DMS53 treated with DMSO at 0.1 percent for 48 hours (cell line): Measurements from ENCODE around the gene SREBF1.

Source experiments
- DNase-seq: peaks from one replicate; lab custom pipeline; 2025; ENCODE audit not compliant: unreplicated experiment; lab: John Stamatoyannopoulos, UW

SREBF1 gene

DNA sequence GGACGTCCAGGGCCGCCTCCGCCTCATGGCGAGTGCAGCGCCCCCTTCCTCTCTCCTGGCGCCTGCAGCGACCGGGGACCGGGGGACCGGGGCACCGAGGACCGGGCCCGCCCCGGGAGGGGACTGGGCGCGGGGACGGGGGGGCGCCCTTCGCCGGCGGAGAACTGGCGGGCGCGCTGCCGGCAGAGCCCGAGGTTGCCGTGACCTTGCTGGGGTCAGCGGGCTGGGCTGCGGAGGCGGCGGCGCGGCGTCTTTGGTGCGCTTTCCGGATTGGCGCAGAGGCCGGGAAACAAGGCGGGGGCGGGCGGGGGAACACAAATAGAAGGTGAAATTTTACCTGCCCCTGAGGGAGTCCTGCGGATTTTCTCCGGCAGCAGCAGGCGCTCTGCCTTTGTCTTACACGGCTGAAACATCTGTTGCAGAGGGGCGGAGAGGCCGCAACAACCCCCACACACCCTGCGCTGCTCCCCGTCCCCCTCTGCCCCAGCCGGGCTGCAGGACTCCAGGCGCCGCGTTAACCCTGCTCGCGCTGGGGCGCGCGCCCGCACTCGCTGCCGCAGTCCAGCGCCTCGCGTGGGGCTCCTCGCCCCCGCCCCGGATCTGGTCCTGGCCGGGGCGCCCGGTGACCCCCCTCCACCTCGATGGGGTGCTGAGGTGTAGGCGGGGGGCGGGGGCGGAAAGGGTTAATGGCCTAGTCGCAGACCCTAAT lies 53.5 kb downstream of the SREBF1 start:
- DNase-seq, result no peak

DNA sequence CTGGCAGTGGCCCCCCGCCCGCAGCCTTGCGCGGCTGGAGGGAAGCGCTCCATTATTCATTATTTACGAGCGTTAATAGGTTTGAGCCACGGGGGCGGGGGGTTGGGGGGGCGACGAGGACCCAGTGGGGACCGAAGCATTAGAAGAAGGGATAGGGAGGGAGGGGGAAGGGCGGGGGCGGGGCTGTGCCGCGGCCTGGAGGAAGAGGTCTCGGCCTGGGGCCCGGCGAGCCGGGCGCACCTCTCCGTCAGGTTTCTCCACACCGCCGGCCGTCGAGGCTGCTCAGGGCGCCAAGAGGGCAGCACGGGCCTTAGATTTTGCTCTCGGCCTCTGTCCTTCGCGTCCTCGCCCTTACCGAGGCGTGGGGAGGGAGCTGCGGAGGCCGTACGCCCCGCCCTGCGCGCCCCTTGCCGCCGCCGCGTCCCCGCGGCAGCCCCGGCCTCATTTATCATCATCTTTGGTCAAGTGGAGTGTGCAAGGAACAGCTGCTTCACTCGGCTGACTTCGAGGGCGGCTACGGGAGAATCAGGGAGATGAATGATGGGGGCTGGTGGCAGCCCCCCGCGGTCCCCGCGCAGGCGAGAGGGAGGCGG lies 54.2 kb downstream of the SREBF1 start:
- no peak for DNase-seq

DNA sequence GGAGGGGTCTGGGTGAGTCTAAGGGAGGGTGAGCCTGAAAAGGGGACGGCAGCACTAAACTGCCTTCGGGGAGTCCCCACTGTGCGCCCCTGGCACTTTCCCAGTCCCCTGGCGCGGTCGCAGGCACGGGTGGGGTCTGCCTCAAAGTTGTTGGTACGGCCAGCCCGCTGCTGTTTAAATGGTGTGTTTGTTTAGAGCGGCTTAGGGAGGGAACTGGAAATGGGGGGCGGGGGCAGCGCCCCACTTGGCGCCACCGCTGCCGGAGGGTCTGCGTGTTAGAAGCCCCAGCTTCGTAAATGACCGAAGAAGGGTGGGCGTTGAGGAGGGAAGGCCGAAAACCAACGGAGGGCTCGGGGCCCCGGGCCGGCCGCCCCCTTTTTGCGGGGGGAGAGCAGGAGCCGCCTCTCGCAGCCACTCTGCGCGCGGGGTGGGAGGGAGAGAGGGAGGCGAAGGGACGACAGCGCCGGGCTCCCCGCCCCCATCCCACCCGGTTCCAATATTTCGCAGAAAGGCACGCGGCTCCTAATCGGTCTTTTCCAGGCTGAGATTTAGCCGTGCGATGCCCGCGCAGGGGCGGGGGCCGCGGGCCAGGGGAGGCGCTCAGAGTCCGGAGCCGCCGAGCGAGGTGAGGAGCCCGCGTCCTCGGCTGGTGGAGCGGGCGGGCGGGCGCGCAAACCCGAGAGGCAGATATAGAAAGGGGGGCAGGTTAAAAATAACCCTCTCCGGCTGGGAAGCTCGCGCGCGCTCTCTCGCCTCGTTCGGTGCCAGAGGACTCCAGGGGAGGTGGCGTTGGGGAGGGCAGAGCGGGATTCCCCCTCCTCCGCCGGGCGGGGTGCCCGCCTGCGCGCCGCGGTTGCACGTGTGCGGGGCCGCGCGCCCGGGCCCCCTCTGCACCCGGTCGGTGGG lies 54.9 kb downstream of the SREBF1 start:
- no peak for DNase-seq

DNA sequence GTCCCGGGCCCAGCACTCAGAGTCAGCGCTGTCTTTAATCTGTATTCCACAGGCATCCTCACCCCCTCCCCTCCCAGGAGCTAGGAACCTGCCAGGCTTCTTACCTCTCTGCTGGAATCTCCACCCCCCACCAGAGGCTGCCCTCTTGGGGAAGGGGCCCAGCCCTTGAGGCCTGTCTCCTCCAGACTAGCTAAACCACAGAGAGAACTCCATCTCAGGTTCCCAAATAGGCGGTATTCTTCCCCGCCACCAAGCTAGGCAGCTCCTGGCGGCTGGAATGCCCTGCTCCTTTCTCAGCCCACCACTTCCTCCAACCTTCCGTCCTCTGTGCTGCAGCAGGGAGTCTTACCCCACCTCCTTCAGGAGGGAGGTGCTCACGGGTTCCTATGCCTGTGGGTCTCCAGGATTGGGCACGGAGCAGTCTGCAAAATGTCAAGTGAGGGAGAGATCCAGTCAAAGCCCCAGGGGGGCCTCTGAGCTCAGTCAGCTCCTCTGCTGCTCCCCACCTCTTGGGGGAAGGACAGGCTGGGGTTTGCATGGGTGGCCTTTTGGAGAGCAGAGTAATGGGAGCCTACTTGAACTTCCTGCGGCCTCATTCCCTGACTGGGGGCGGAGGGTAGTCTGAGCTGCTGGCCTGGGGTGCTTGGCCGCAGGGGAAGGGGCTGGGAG lies 55.7 kb downstream of the SREBF1 start:
- no peak for DNase-seq

DNA sequence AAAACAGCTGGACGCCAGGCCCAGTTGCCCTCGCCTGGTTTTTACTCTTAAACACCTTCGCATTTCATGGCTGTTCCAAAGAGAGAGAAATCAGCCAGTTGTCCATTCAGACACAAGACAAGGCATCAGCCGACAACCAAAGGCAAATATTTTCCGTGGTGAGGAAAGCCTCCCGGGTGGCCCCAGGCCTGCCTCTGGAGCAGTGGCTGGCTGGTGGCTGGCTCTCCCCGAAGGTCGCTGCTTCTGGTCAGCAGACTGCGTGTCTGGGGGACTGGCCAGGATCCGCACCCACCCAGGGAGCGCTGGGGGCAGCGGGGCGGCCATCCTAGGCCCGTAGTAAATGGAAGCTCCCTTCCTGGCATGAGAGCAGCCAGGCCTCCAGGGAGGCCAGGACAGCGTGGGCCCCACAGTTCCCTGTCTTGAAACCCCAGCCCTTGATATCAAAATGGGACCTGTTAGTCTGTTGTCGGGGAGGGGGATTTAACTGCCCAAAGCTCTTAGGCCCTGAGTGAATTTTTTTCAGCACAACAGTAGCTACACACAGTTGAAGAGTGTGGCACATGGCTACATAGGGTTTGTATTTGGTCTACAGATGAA lies 57.7 kb downstream of the SREBF1 start:
- no peak for DNase-seq

DNA sequence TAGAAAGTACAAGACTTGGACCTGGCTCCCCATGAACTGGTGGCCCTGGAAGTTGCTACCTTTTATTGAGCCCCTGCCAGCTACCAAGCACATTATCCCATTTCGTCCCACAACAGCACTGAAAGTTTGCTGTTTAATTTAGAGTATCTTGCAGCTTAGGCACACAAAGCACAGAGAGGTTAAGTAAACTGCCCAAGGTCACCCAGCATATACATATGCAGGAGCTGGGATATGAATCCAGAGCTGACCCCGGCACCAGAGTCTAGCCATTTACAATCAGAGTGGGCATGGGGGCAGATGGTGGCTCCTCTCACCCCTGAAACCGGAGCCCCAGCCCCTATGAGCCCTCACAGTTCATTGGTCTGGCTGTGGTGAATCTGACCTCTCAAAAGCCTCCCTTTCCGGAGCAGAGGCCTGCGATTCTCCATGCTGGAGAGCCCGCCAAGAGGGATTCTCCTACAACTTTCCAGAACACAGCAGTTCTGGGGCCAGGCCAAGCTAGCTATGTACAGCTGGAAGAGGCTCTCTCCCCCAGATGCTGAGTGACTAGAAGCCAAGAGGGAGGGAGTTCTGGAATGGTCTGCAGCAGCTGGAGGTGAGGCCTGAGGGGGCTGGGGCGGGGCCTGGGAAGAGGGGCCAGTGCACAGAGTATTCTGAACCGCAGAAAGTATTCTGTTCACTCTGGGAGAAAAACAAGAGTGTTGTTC lies 58.3 kb downstream of the SREBF1 start:
- DNase-seq, result no peak

DNA sequence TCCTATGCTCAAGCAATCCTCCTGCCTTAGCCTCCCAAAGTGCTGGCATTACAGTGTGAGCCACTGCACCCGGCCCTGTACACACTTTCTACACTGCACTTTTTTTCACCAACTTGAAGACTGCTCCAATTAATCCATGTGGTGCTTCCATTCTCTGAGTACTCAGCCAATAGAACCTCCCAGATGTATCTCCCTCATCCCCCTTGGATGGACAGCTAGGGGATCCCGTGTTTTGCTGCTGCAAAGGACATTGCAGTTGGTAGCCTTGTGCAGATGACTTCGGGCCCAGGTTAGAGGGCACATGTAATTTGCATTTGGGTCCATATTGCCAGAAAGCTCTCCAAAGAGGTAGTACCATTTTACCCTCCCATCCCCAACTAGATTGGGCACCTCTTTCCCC lies 59.9 kb downstream of the SREBF1 start:
- DNase-seq, result no peak

DNA sequence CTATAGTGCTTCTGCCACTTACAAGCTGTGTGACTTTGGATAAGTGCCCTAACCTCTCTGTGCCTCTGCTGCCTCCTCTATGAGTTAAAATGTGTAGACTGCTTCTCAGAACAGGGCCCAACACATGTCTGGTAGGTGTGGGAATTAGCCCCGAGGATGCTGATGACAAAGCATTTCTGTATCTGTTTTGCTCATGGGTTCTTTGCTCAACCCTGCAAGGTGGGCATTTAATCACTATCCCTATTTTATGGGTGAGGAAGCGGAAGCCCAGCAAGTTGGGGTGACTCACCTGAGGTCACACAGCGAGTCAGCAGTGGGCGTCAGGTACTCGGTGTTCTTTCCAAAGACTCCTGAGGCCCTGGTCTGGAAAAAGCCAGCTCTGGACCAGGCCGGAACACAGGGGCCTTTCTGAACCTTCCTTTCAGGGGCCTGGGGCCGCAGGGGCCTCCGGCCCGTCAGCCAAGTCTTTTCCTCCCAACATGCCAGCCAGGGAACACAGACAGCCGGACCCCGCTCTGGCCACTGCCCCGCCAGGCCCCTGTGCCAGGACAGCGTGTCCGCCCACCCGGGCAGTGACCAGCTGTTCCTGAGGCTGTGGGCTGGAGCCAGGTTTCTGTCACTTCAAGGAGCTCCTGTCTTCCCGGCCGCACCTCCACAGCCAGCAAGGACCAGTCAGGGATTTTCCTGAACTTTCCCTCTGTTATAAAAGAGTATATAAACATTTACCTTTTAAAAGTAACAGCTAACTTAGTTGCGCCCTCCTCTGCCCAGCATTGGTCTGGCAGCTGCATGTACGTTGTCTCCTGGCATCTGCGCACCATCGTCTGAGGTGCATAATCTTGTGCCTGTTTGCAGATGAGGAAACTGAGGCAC lies 62.5 kb downstream of the SREBF1 start:
- no peak for DNase-seq

DNA sequence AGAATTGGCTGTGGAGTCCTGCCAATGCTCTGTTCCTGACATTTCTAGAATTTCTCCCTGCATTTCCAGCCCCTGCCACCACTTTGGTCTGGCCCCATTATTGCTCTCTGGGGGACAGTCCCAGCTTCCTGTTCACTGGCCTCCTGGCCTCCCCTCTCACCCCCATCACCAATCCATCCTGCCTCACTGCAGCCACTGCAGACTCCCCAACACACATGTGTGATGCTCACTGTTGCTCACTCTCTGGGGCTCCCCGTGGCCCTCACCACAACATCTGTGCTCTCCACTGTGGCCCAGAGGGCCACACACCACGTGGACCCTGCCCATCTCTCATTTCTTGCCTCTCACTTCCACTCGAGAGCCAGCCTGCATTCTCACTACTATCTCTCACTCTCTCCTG lies 64.6 kb downstream of the SREBF1 start:
- no peak for DNase-seq

DNA sequence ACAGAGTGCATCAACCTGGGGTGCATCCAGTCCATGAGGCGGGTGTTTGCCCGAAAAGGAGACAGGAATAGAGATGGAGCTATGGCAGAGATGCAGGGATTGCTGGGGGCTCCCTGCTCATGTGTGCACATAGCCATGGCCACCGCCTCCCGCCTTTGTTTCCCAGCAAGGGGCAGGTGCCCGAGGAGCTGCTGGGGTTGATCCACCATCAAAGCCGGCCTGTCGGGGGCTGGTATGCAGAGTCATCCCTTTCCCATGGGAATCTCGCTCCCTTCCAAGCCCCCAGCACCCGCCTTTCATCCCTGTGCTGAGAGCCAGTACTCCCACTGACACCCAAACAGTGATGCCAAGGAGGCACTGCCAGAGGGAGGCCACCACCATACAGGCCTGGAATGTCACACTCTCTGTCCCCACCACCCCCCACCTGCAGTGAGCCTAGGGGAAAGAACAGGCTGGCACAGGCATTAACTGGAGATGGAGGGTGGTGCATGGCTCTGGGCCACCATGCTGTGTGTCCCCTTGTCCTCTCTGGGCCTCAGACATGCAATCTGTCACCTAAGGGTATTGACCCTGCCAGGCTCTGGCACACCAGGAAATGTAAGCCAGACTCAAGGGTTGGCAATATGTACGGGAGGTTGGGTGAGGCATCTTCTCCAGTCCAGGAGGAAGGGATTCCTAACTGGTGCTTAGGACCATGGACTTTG lies 65.1 kb downstream of the SREBF1 start:
- no peak for DNase-seq

DNA sequence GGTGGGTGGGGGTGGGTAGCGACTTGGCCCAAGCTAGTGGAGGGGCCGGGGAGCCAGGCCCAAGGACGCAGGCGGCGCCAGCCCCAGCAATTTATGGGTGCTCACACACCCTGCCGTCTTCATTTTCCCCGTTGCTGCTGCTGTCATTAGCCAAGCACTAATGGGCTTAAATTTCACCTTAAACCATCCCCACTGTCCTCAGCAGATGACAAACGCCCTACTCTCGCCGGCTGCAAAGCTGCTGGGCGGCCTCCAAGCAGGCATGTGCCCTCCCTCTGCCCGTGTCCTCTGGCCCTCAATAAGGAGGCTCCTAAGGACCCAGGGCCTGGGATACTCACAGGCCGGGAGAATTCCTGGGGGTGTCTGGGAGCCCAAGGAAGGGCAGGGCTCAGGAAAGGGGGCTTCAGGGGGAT lies 66.1 kb downstream of the SREBF1 start:
- DNase-seq, result no peak

DNA sequence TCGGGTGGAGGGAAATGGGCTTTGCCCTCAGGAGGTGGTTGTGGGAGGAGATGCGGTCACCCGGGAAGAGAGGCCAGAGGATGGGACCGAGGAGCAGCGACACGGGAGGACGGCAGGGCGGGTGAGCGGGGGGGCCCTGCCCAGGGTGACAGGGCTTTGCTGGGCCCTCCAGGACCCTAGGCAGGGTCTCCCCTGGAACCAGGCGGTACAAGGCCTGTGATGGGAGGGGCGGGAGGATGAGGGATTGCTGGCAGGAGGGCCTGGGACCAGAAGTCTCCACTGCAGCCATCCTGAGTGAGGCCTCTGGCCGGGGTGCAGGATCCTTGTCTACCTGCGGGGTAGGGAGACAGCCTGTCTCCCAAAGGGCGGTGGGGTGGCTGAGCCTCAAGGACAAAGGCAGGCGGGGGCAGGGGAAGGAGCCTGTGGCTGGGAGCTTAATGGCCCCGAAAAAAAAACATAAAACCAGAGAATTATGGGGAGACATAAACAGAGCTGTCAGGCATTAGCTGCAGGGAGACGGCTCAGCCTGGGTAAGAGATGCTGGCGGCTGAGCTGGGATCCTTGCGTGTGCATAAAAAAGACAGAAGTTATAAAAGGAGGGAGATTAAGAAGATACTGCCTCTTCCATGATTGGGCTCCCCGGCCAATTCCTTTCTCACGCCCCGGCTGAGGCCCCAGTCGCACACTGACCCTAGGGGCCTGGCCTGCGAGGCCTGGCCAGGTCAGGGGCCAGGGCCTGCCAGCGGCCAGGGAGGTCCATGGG lies 66.7 kb downstream of the SREBF1 start:
- DNase-seq, result no peak

DNA sequence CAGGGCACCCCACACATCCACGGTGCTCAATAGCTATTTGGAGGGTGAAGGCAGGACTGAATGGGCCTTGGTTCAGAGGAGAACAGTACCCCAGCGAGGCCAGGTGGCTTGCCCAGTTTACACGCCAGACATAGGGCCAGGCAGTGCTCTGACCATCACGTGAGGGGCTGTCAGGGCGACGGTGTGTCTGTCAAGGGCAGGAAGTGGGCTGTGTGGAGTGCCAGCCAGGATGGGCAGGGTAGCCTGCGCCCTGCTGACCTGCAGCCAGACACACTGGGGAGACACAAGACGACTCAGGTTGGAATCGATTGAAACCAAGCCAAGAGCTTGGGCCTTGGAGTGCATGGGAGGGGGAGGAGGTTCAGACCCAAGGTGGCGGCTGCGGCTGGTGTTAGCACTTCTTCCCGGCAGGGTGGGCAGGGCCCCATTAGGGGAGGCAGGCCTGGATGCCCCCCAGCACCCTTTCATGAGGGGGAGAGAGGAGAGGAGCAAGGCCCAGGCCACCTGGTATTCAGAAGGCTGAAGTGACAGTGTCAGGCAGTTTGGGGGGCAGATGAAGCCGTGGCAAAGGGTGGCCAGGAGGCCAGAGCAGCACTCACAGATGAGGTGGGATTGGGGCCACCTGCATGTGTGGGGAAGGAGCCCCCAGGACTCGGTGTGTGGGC lies 68.2 kb downstream of the SREBF1 start:
- DNase-seq, result no peak

DNA sequence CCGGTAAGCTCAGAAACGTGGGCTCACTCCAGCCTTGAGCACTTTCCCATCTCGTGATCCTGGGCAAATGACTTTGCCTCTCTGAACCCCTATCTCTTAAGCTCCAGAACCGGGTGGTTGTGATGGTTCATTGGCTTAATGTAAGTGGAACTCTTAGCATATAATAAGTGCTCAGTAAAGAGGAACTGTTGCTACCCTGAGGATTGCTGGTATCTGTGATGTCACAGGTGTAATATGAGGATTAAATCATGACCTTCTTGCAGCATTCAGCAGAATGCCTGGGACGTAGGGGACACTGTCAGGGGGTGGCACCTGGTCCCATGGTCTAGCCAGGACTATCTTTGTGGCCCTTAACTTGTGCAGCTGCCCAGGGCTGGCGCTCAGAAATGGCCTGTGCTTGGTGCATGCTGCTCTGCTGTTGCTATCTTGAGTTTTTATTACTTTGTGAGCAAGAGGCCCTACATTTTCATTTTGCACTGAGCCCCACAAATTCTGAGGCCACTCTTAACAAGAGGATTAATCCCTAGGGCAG lies 68.8 kb downstream of the SREBF1 start:
- no peak for DNase-seq

DNA sequence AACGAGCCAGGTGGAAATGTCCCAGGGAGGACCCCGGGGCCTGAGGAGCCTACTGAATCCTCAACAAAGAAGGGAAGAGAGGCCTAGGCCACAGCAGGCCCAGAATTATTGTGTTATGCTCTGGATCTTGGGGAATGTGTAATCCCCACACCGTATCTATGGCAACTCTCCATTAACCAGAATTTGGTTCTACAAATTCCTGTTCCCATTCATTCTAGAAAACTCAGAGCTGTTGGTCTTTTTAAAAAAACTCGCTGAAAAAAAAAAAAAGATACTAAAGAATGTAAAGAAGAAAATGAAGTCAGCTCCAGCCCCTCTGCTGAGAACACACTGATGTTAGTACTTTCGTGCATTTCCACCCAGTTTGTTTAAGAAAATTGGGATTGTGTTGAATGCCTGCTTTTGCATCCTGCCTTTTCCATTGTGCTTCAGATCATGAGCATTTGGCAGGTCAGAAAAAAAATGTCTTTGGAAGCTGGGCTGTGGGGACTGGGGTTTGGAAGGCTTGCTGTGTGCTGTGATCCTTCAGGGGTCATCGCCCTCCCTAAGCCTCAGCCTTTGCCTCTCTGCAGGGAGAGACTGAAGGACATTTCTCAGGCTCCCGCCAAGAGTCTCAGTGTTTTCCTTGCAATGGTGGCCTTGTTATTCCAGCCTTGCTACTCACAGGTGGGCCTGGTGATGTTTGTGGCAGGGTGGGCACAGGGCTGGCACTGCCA lies 69.5 kb downstream of the SREBF1 start:
- DNase-seq, result no peak

DNA sequence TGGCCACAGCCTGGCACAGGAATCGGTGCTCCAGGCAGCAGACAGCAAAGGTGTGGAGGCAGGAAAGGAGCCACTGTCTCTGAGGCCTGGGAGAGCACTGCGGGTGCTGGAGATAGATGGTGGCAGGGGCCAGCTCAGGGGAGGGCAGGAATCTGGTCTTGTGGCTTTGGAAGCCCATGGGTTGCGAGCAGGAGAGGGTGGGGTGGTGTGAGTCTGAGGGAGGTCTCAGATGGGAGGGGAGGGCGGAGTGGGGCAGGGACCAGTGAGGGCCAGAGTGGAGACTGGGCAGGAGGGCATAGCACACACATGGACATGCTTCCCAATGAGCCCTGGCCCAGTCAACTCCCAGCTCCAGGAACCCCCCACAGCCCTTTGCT lies 70.1 kb downstream of the SREBF1 start:
- no peak for DNase-seq
